Stimulated activated memory B cell treated with anti-CD40 and anti-IgM and Interleukin-4, amounts not matched to agents 10 μg/mL and 1 μg/mL and 100 μg/mL, for 72 hours (primary cell): ENCODE data around the gene NFAM1.

Experiments
- ATAC-seq: fragments of 150-1000 bp; cut with Tn5 transposase; 2 replicates; pipeline ENCODE4 v1.10.0; 2021
- H3K27ac Mint-ChIP-seq: one replicate; pipeline ENCODE4 v1.8.0; 2022; ENCODE audit warnings: mild to moderate bottlenecking, mixed read lengths
- H3K27me3 Mint-ChIP-seq: one replicate; pipeline ENCODE4 v1.8.0; 2022; ENCODE audit warnings: mixed read lengths
- H3K36me3 Mint-ChIP-seq: one replicate; pipeline ENCODE4 v1.8.0; 2022; ENCODE audit warnings: mixed read lengths
- H3K4me1 Mint-ChIP-seq: one replicate; pipeline ENCODE4 v1.8.0; 2022; ENCODE audit warnings: mixed read lengths
- H3K4me3 Mint-ChIP-seq: one replicate; pipeline ENCODE4 v1.8.0; 2022; ENCODE audit warnings: mild to moderate bottlenecking, moderate library complexity, mixed read lengths
- H3K9me3 Mint-ChIP-seq: one replicate; pipeline ENCODE4 v1.8.0; 2022; ENCODE audit warnings: mixed read lengths

The NFAM1 gene

DNA sequence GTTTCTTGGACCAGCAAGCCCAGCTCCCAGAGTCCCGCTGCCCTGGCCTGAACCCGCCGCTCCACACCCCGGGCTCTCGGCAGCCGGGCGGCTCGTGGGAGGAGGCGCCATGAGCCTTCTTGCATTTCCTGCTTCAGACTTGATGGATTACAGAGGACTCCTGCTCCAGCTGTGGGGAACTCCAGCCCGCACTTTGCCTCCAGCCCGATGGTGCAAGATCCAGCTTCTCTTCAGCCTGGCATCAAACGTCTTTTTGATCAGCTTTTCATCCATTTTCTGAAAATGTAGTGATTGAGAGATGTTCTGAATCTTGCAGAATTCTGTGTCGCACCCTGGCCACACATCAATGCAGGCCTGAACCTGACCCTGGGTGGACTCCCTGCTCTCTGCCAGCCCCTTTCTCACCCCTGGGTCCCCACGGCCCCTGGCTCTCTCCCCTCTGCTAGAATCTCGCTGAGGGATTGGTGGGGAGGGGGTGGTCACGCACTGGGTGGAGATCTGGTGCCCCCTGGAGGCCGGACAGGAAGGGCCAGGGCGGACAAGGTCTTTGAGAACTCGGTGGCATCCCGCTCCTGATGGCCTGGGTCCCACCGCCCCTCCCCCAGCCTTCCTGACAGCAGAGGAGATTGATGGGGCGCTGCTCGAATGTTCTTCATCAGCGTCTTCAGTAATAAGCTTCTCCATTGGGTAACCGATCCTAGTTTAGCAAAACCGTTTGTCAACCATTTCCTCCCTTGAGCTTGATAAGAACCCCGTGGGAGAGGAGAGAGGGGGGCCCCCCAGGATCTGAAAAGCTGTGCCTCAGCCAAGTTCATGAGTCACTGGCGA lies 12.1 kb upstream of the NFAM1 start:
- Mint-ChIP-seq H3K4me1 (peaks cover 38% of the 10 kb centered on the region), H3K27ac (peak overlapping the region; percentile 83), H3K4me3 (peak overlapping the region; percentile 64), H3K9me3 (no peaks in the 10 kb centered on the region), H3K27me3 (peaks cover 60% of the 10 kb centered on the region), H3K36me3 (no peaks in the 10 kb centered on the region)
- ATAC-seq = peak; percentile 66

DNA sequence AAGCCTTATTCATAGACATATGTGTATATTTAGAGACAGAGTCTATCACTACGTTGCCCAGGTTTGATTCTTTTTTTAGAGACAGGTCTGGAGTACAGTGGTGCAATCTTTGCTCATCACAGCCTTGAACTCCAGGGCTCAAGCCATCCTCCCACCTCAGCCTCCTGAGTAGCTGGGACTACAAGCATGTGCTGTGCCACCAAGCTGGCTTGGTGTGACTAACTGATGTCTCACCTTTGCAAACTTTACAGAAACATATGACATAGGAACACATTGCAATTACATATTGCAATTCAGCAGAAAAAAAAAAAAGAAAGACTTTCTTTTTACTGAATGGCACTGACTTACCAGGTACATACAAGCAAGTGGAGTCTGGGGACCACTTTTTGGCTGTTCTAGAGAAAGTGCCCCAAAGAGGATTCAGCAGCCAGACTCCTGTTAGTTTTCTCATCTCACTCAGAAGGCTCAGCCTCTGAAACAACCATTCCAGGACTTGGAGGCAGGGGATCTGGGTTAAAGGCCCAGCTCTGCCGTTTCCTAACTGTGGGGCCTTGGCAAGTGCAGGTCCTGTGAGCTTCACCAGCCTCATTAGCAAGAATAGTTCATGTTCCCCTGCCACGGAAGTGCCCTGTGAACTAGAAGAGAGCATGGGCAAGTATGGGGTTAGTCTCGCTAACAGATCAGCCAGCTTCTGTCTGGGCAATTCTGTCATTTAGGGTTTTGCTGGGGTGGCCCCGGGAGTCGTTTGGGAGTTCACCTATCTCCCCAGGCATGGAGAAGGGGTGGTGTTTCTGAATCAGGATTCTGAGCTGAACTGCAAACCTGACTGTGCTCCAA lies 11.3 kb upstream of the NFAM1 start:
- Mint-ChIP-seq H3K27ac (peak overlapping the region; percentile 83), H3K27me3 (peaks cover 54% of the 10 kb centered on the region), H3K4me1 (peaks cover 43% of the 10 kb centered on the region), H3K4me3 (no peak overlapping the region), H3K36me3 (no peaks in the 10 kb centered on the region), H3K9me3 (no peaks in the 10 kb centered on the region)
- ATAC-seq = peak; percentile 10

DNA sequence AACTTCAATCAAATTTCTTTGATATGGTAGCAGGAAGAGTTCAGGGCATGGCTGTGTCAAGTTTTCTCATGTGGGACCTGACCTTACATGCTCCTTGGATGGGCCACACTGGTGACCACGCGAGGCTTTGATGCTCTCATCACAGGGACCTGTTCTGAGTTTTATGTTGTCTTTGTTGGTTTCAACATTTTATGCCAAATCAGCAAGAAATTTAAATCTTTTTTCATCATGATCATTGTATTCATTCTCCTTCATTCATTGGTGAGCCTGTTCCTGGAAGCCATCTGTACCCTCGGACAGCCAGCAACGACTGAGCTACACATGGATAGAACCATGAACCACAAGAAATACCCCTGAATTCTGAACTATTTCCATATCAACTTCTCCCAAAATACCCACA lies 10.5 kb upstream of the NFAM1 start:
- Mint-ChIP-seq H3K4me1 (peaks cover 50% of the 10 kb centered on the region), H3K4me3 (no peak overlapping the region), H3K9me3 (no peaks in the 10 kb centered on the region), H3K27me3 (peaks cover 54% of the 10 kb centered on the region), H3K36me3 (no peaks in the 10 kb centered on the region), H3K27ac (no peak overlapping the region)
- ATAC-seq = no peak

DNA sequence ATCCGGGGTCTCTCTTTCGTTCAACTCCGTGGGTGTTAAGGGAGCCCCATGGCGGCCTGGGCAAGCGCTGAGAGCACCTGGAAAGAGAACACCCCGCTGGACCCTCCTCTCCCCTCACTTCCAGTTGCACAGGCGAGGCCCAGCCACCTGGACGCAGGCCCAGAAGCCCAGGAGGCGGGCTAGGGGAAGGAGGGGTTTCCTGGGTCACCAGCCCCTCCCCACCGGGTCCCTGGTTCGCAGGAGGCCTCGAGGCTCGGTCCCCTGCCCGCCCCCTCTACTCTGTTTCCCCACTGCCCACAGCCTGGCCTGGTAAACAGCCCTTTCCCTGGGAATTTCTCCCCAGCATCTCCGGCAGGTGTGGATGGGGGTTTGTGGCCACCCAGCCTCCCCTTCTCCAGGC lies 8.5 kb upstream of the NFAM1 start:
- Mint-ChIP-seq H3K4me1 (peaks cover 69% of the 10 kb centered on the region), H3K9me3 (no peaks in the 10 kb centered on the region), H3K36me3 (no peaks in the 10 kb centered on the region), H3K27ac (peak overlapping the region; percentile 32), H3K27me3 (peaks cover 54% of the 10 kb centered on the region), H3K4me3 (no peak overlapping the region)
- no peak for ATAC-seq

DNA sequence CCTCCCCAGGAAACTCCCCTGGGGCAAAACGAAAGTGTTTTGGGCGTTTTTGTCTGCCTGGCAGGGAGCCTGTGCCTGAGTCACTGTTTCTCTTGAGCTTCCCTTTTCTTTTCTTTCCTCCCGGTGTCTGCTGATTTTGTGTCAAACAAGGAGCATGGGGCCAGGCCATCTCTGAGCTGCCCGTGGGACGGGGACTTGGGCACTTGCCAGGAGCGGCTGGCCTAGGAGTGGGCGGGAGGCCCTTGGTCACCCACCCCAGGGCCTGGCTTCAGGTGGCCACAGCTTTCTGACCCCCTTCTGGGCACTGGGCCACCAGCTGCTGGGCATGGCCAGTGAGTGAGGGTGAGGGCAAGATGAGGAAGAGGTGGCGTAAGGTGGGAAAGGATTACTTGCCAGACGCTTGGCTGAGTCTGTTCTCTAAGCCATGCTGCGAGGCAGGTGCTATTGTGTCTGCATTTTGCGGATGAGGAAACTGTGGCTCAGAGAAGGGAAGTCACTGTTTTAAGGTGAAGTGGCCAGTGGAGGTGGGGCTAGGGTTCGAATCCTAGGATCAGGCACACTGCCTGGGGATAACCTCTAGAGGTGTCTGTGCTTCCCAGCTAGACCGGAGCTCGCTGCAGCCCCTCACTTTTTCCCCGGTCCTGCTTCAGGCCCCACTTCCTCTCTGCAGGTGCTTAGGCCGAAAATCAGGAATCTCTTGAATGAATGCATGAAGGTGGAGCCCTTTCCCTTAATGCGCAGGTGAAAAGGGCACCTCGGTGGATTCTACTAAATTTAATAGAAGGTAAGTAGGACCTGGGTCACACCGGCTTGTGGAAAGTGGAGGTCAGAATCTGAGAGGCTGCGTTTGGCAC lies 7.8 kb upstream of the NFAM1 start:
- ATAC-seq = no peak
- H3K4me1 Mint-ChIP-seq = peaks cover 62% of the 10 kb centered on the region
- peaks cover 50% of the 10 kb centered on the region for H3K27me3 Mint-ChIP-seq
- no peaks in the 10 kb centered on the region for H3K36me3 Mint-ChIP-seq
- no peak overlapping the region for H3K27ac Mint-ChIP-seq
- no peaks in the 10 kb centered on the region for H3K9me3 Mint-ChIP-seq
- peak overlapping the region; percentile 17 for H3K4me3 Mint-ChIP-seq

DNA sequence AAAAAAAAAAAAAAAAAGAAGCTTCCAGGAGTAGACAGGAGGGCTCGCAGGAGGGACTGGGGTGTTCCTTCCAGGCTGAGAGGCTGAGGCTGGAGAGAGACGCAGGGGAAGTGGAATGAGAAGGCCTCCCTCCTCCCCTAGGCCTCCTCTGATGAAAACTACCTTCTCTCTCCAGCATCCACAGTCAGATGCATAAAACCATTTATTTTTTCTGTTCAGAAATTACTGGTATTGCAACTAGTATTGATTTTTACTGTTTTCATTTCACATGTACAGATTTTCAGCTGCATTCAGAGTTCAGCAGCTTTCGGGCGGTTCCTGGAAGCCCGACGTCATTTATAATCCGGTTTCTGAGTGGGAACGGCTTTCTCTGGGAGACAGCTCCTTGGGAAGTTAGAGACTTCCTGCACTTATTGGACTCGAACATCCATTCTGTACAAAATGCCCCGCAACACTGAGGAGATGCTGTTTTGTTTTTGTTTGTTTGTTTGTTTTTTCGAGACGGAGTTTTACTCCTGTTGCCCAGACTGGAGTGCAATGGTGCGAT lies 6.9 kb upstream of the NFAM1 start:
- Mint-ChIP-seq H3K27ac (no peak overlapping the region), H3K9me3 (no peaks in the 10 kb centered on the region), H3K27me3 (peaks cover 50% of the 10 kb centered on the region), H3K4me3 (no peak overlapping the region), H3K36me3 (no peaks in the 10 kb centered on the region), H3K4me1 (peaks cover 58% of the 10 kb centered on the region)
- ATAC-seq = no peak

DNA sequence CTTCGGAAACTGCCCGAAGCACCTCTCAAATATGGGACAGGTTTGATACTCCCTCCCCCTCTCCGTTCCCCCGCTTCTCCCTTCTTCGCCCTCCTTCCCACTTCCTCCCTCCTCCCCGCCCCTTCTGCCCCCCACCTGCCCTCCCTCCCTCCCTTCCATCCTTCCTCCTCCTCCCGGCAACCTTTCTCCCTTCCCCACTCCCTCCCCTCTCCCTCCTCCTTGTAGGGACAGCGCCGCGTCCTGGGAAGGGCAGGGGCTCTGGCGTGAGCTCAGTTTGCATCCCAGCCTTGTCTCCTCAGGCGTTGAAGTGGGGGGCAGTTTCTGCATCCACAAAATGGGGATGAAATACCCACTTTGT lies 6.1 kb upstream of the NFAM1 start:
- Mint-ChIP-seq H3K36me3 (no peaks in the 10 kb centered on the region), H3K27me3 (peaks cover 59% of the 10 kb centered on the region), H3K9me3 (no peaks in the 10 kb centered on the region), H3K4me3 (peak overlapping the region; percentile 79), H3K4me1 (peaks cover 50% of the 10 kb centered on the region), H3K27ac (peak overlapping the region; percentile 48)
- no peak for ATAC-seq

DNA sequence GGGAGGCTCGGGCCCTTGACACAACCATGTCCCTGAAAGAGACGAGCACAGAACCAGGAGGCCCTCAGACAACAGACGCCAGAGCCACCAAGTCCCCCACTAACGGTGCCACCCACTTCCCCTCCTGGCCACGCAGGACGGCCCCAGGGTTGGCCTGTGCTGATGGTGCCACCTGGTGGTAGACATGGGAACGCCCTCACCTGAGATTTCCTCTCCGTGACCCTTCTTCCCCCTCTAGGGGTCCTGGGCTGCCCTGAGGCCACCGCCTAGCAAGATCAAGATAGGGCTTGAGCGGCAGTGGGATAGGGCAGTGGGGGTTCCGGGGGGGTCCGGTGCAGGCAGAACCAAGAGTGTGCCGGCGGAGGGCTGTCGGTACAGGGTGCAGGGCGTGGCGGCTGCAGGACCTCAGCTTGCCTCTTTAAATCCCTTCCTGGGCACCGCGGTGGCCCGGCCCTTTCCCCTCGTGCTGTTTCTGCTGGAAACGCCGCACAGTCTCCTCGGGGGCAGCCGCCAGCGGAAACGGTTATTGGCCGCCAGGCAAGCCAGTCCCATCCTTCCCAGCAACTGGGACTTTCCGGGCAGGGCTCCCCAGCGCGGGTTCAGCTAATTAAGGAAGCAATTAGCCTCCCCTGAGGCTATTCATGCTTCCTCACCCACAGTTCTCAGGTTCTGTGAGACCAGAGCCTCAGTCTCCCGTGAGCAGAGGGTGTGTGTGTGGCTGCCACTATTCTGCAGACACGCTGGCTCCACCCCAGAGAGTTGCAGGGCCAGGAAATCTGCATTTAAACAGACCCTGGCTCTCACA lies 5.5 kb upstream of the NFAM1 start:
- Mint-ChIP-seq H3K9me3 (no peaks in the 10 kb centered on the region), H3K4me1 (peaks cover 49% of the 10 kb centered on the region), H3K4me3 (peak overlapping the region; percentile 79), H3K27me3 (peaks cover 64% of the 10 kb centered on the region), H3K27ac (peak overlapping the region; percentile 48), H3K36me3 (no peaks in the 10 kb centered on the region)
- peak; percentile 92 for ATAC-seq

DNA sequence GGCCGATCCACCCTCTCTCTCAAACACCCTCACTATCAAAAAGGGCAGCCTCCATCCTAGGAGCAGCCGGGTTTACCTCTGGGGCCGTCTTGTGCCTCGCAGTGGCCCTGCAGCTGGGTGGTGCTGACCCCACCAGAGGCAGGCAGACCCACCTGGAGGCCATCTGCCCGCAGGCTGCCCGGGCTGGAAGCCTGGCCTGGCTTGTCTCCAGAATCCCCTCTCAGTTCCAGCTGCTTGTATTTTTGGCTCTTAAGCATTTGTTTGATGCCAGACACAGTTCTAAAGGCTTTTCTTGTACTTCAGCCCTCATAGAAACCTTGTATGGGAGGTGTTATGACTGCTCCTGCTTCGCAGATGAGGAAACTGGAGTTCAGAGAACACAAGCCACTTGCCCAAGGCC lies 4.2 kb upstream of the NFAM1 start:
- Mint-ChIP-seq H3K4me3 (no peak overlapping the region), H3K27me3 (peaks cover 73% of the 10 kb centered on the region), H3K36me3 (no peaks in the 10 kb centered on the region)

DNA sequence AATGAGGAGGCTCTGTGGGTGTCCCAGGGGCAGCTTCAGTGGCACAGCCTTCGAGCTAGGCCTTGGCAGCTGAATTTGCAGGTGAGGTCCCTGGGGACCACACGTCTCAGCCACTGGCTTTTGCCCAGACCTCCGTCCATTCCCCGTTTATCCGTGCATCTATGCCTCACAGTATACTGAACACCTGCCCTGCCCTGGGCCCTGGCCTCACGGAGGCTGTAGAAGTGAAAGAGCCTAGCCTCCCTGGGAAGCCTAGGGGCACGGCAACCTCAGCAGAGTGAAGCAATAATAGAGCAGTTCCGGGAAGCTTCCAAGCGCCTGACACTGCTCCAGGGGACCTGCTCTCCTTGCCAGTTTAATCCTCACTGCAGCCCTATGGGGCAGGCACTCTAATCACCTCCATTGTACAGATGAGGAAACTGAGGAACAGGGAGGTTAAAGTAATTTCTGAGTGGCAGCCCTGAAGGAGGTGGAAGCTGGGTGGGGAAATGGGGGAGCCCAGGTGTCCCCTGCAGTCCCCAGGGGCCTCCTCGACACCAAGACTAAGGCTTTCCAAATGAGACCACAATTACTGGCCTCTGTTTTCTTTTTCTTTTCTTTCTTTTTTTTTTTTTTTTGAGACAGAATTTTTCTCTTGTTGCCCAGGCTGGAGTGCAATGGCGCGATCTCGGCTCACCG lies 2.7 kb upstream of the NFAM1 start:
- Mint-ChIP-seq H3K9me3 (no peaks in the 10 kb centered on the region), H3K27ac (no peak overlapping the region), H3K27me3 (peaks cover 74% of the 10 kb centered on the region), H3K4me1 (peaks cover 57% of the 10 kb centered on the region), H3K4me3 (no peak overlapping the region), H3K36me3 (no peaks in the 10 kb centered on the region)
- no peak for ATAC-seq

More for the DNA sequence above, 4.2 kb upstream of the NFAM1 start:
- ATAC-seq = no peak
- peaks cover 56% of the 10 kb centered on the region for H3K4me1 Mint-ChIP-seq
- H3K9me3 Mint-ChIP-seq = no peaks in the 10 kb centered on the region
- peak overlapping the region; percentile 48 for H3K27ac Mint-ChIP-seq

DNA sequence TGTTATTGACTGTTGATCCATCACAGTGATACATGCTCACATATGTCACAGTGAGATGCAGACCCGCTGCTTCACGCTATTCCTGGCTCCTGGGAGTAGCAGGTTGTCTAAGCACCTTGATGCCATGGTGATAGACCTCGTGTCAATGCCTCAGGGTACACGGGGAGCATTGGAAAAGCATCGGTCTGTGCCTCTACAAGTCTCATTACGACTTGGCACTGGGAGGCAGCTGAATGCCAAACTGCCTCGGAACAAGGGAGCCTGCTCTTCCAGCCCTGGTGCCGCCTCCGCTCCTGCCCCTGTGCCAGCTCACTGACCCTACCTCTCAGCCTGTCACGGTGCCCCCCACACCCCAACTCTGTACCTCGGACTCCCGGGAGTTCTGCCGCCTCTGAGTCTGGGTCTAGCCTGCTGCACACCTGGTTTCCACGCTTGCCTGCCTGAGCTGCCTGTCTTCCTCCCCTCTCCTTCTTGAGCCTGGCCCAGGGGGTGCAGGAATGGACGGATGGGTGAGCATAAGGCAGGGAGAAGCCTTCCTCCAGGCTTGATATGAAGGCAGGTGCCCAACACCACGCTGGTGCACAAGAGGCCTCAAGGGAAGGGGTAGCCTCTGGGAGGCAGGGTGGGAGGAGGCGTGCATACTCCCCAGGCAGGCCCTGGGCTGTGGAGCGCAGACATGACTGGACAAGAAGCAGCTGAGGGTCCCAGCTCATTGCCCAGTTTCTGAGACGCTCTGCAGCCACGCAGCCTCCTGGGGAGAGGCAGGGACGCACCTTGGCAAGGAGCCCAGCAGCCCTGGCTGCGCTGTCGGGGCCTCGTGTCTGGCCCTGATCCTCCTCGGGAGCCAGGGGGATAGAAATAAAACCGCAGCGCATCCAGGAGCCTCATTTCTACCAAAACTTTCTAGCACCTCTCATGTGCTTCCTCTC lies 1.8 kb upstream of the NFAM1 start:
- Mint-ChIP-seq H3K9me3 (no peaks in the 10 kb centered on the region), H3K27me3 (peaks cover 79% of the 10 kb centered on the region), H3K36me3 (no peaks in the 10 kb centered on the region), H3K4me1 (peaks cover 48% of the 10 kb centered on the region), H3K27ac (no peak overlapping the region), H3K4me3 (no peak overlapping the region)
- ATAC-seq = no peak

DNA sequence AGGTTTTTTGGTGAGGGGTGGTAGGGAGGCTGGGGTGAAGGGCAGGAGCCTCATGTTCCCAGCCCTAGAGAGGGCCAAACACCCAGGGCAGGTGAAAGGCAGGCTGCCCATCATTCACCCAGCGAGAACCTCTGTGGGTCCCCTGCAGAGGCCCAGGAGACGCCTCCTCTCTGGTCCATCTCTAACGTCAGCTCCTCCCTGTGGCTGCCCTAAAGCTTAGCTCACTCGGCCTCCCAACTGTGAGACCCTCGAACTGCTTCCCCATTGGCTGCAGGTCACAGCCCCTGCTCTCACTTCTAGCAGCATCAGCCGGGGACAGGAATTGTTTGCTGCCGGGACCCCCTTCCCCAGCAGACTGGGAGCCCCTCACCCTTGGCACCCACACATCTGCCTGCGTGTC lies 615 bp upstream of the NFAM1 start:
- ATAC-seq = no peak
- H3K9me3 Mint-ChIP-seq = no peaks in the 10 kb centered on the region
- H3K27me3 Mint-ChIP-seq = peaks cover 91% of the 10 kb centered on the region
- peaks cover 39% of the 10 kb centered on the region for H3K4me1 Mint-ChIP-seq
- H3K27ac Mint-ChIP-seq = no peak overlapping the region
- no peaks in the 10 kb centered on the region for H3K36me3 Mint-ChIP-seq
- H3K4me3 Mint-ChIP-seq = no peak overlapping the region

DNA sequence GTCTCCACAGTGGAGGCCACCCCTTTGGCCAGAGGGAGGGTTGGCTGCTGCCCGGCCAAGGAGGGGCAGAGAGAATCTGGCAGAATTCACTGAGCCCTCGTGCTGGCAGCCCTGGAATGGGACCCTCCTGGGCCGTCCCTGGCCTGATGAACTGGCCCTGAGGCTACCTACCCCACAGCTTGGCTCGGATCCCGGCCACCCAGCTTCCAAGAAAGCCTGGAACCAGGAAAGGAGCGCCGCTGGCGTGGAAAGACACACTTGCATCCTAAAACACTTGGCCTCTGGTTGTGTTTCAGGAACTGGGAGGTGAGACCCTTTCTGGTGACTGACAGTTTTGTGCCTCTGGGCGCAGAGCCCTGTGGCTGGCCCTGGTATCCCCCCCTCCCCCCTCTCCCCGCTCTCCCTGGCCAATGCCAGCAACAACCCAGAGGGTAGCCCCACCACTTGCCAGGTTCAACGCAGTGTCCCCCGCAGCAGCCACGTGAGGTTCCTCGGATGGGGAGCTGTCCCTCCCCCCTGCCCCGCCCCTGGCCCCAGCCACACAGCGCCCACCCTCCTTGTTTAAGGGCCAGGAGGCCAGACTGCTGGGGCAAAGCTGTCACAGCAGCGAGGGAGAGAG lies 693 bp downstream of the NFAM1 start:
- Mint-ChIP-seq H3K36me3 (no peaks in the 10 kb centered on the region), H3K4me1 (peaks cover 26% of the 10 kb centered on the region), H3K27me3 (peaks cover 96% of the 10 kb centered on the region), H3K9me3 (no peaks in the 10 kb centered on the region), H3K4me3 (peak overlapping the region; percentile 54), H3K27ac (no peak overlapping the region)
- ATAC-seq = no peak
